ENCODE measurements around the gene NCOA4. TPM values are rescaled to one million over a fixed set of nuclear protein-coding genes. Genes with fewer than 3 reads are reported as not detected.

The NCOA4 gene
- total and polyA plus RNA-seq, 2 donors (not counting 3 experiments of a cell fraction or from before 2014, with no cell fraction given), result 62.1 to 127 TPM

GRCh38 chr10:46070749-46071148 is 40.3 kb upstream of the NCOA4 start:
- H2AFZ ChIP-seq (ENCODE audit: low read depth, low read length), result no peak overlapping the region
- no peak overlapping the region for H3K27ac ChIP-seq (ENCODE audit: insufficient read depth, low read depth, low read length)
- dilution Hi-C loops (cut with MboI; ENCODE audit: extremely low pct_ligation_motif_present, low sequenced_read_pairs), result no loop called here

More at GRCh38 chr10:46070749-46071148, 40.3 kb upstream of the NCOA4 start:
- Histone ChIP-seq H3K27me3 (ENCODE audit: control insufficient read depth in 2 of 2, insufficient read depth in 2 of 2, low read length in 2 of 2) (no peaks in the 10 kb centered on the region), H3K9me1 (replicated peaks; ENCODE audit: control insufficient read depth, extremely low read depth, insufficient read depth, low read length) (no peaks in the 10 kb centered on the region), H3K79me2 (ENCODE audit: control insufficient read depth, insufficient read depth, low read length) (no peaks in the 10 kb centered on the region), H4K20me1 (replicated peaks; ENCODE audit: control insufficient read depth, extremely low read depth, insufficient read depth, low read length) (no peaks in the 10 kb centered on the region), H3K4me2 (ENCODE audit: insufficient read depth, low read length) (no peak overlapping the region), H3K9ac (replicated peaks; ENCODE audit: extremely low read depth, insufficient read depth, low read length) (no peak overlapping the region), H3K36me3 (ENCODE audit: control insufficient read depth in 2 of 2, extremely low read depth in 1 of 2, insufficient read depth in 2 of 2, low read length in 2 of 2) (no peaks in the 10 kb centered on the region), H3K4me1 (ENCODE audit: control insufficient read depth, extremely low read depth, insufficient read depth, low read length) (no peaks in the 10 kb centered on the region), H3K4me3 (replicated peaks in 1 of 3; ENCODE audit: insufficient read depth in 1 of 3, low read depth in 1 of 3, low read length in 3 of 3) (no peak overlapping the region), H3K9me3 (replicated peaks; ENCODE audit: control insufficient read depth, insufficient read depth, low read length) (no peaks in the 10 kb centered on the region)
- no peak for DNase-seq (ENCODE audit: low read depth, low spot score)
- ChIA-PET CTCF (interaction anchor here (1.3 kb wide), 1 partner anchor 10 kb away, joined by 4 read pairs; no protein-coding TSS in a partner anchor), POLR2A (no interaction called here)
- intact Hi-C loops (cut with micrococcal nuclease), result no loop called here
- BruUV-seq (replicated peaks), result no TSS peak
- FAIRE-seq, result no peak
- TF ChIP-seq JUN (IDR thresholded peaks at IDR 0.05; ENCODE audit: borderline replicate concordance, insufficient read depth, insufficient read length, low read depth), result no peak
- no peak for TF ChIP-seq POLR2AphosphoS5 (IDR thresholded peaks at IDR 0.05; ENCODE audit: insufficient read depth, low read depth, low read length)
- TF ChIP-seq MYC (IDR thresholded peaks at IDR 0.05; ENCODE audit: low read depth, low read length), result no peak
- TF ChIP-seq GATA2 (IDR thresholded peaks at IDR 0.05; ENCODE audit: insufficient read depth, insufficient read length, low read depth, low read length), result no peak
- no peak for TF ChIP-seq EZH2 (IDR thresholded peaks at IDR 0.05; ENCODE audit: borderline replicate concordance, low read depth, low read length, severe bottlenecking)
- TF ChIP-seq FOS (IDR thresholded peaks at IDR 0.05; ENCODE audit: borderline replicate concordance, insufficient read depth, low read length), result no peak
- no peak for TF ChIP-seq POLR2A (IDR thresholded peaks at IDR 0.05; ENCODE audit: low read depth, low read length)
- TF ChIP-seq CTCF (IDR thresholded peaks at IDR 0.05; ENCODE audit: extremely low read depth in 1 of 2, insufficient read depth in 1 of 2, low read depth in 1 of 2, low read length in 2 of 2), result no peak
- no peak for TF ChIP-seq MAX (IDR thresholded peaks at IDR 0.05; ENCODE audit: insufficient read depth, insufficient read length)

All from endothelial cell of umbilical vein (primary cell).